ENCODE data around the gene RAD18.

RAD18 gene

GRCh38 chr3:8891303-8891702 is 72.0 kb downstream of the RAD18 start:
- DNase-seq, result no peak

- DNase-seq, result no peak
Observed at GRCh38 chr3:8888301-8888915, 74.9 kb downstream of the RAD18 start.

- DNase-seq, result no peak
Observed at GRCh38 chr3:8887435-8888300, 75.6 kb downstream of the RAD18 start.

- no peak for DNase-seq
Observed at GRCh38 chr3:8886546-8886945, 76.7 kb downstream of the RAD18 start.

GRCh38 chr3:8885536-8886316 is 77.5 kb downstream of the RAD18 start:
- no peak for DNase-seq

- no peak for DNase-seq
Observed at GRCh38 chr3:8884630-8885290, 78.5 kb downstream of the RAD18 start.

GRCh38 chr3:8882642-8883041 is 80.6 kb downstream of the RAD18 start:
- DNase-seq, result no peak

GRCh38 chr3:8882171-8882593 is 81.1 kb downstream of the RAD18 start:
- DNase-seq, result no peak

- DNase-seq, result no peak
Observed at GRCh38 chr3:8879347-8879944, 83.8 kb downstream of the RAD18 start.

- no peak for DNase-seq
Observed at GRCh38 chr3:8875836-8876235, 87.4 kb downstream of the RAD18 start.

GRCh38 chr3:8873740-8874139 is 89.5 kb downstream of the RAD18 start:
- no peak for DNase-seq

- no peak for DNase-seq
Observed at GRCh38 chr3:8872261-8872660, 91.0 kb downstream of the RAD18 start.

- no peak for DNase-seq
Observed at GRCh38 chr3:8871306-8871705, 92.0 kb downstream of the RAD18 start.

- no peak for DNase-seq
Observed at GRCh38 chr3:8870134-8870533, 93.1 kb downstream of the RAD18 start.

GRCh38 chr3:8869613-8870012 is 93.7 kb downstream of the RAD18 start:
- no peak for DNase-seq

GRCh38 chr3:8868996-8869395 is 94.3 kb downstream of the RAD18 start:
- DNase-seq, result no peak

GRCh38 chr3:8867646-8868045 is 95.6 kb downstream of the RAD18 start:
- no peak for DNase-seq

GRCh38 chr3:8865697-8866096 is 97.6 kb downstream of the RAD18 start:
- no peak for DNase-seq

GRCh38 chr3:8864402-8865350 is 98.6 kb downstream of the RAD18 start:
- no peak for DNase-seq

- DNase-seq, result no peak
Observed at GRCh38 chr3:8863891-8864290, 99.4 kb downstream of the RAD18 start.

- DNase-seq, result no peak
Observed at GRCh38 chr3:8857720-8858367, 105.4 kb downstream of the RAD18 start.

All from right hindlimb (tissue), 1 donor.